HS-5 (cell line): Measurements from ENCODE around the gene DAB1.

Source experiments
- DNase-seq: peaks from one replicate; pipeline ENCODE4 v3.0.0-alpha.2; 2012; ENCODE audit warnings: low read depth

DAB1 gene

GRCh38 chr1:57316861-57317260 is 107.0 kb downstream of the DAB1 start:
- no peak for DNase-seq

GRCh38 chr1:57316291-57316690 is 107.6 kb downstream of the DAB1 start:
- DNase-seq, result no peak

GRCh38 chr1:57312869-57313268 is 111.0 kb downstream of the DAB1 start:
- DNase-seq, result no peak

- DNase-seq, result no peak
Observed at GRCh38 chr1:57311411-57311810, 112.4 kb downstream of the DAB1 start.

- DNase-seq, result no peak
Observed at GRCh38 chr1:57311006-57311405, 112.9 kb downstream of the DAB1 start.

GRCh38 chr1:57309630-57310029 is 114.2 kb downstream of the DAB1 start:
- no peak for DNase-seq

- no peak for DNase-seq
Observed at GRCh38 chr1:57307392-57308170, 116.3 kb downstream of the DAB1 start.

- DNase-seq, result no peak
Observed at GRCh38 chr1:57304591-57304990, 119.3 kb downstream of the DAB1 start.

- DNase-seq, result no peak
Observed at GRCh38 chr1:57302812-57303596, 120.9 kb downstream of the DAB1 start.

- DNase-seq, result no peak
Observed at GRCh38 chr1:57300186-57300585, 123.7 kb downstream of the DAB1 start.

- DNase-seq, result no peak
Observed at GRCh38 chr1:57296726-57297250, 127.1 kb downstream of the DAB1 start.

- DNase-seq, result no peak
Observed at GRCh38 chr1:57295326-57295725, 128.5 kb downstream of the DAB1 start.

- DNase-seq, result no peak
Observed at GRCh38 chr1:57294177-57294576, 129.7 kb downstream of the DAB1 start.

GRCh38 chr1:57293214-57293613 is 130.6 kb downstream of the DAB1 start:
- no peak for DNase-seq

GRCh38 chr1:57289781-57290180 is 134.1 kb downstream of the DAB1 start:
- no peak for DNase-seq

- no peak for DNase-seq
Observed at GRCh38 chr1:57285992-57286391, 137.9 kb downstream of the DAB1 start.

GRCh38 chr1:57282411-57282810 is 141.4 kb downstream of the DAB1 start:
- no peak for DNase-seq

- DNase-seq, result no peak
Observed at GRCh38 chr1:57281324-57281723, 142.5 kb downstream of the DAB1 start.

- no peak for DNase-seq
Observed at GRCh38 chr1:57279909-57280666, 143.8 kb downstream of the DAB1 start.

GRCh38 chr1:57278558-57278957 is 145.3 kb downstream of the DAB1 start:
- DNase-seq, result no peak

- no peak for DNase-seq
Observed at GRCh38 chr1:57277681-57278080, 146.2 kb downstream of the DAB1 start.

- DNase-seq, result no peak
Observed at GRCh38 chr1:57276918-57277317, 146.9 kb downstream of the DAB1 start.
